ENCODE data around the gene PES1.
"Not testable (repeated sequence)": the region's sequence is repeated elsewhere in the genome, so short reads cannot be mapped to it uniquely, and the experiment has no call there.

Gene PES1

DNA sequence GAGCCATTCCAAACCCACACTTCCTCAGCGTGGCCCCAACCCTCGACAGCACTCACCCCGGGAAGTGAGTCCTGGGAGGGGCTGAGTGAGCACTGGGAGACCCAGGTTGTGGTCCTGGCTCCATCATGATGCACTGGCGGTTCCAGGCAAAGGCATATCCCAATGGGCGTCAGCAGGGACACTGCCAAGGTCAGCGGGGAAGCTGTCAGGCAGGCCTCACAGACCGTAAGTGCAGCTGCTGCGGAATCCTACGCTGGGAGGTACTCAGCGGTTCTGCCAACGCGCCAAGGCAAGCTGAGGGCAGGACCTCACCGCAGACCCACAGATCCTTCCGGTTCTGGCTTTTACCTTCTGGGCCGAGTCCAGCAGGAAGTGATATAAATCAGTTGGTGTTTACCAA is 15.9 kb downstream of the PES1 start:
- DNase-seq (ENCODE audit: low read depth, low spot score): no peak

DNA sequence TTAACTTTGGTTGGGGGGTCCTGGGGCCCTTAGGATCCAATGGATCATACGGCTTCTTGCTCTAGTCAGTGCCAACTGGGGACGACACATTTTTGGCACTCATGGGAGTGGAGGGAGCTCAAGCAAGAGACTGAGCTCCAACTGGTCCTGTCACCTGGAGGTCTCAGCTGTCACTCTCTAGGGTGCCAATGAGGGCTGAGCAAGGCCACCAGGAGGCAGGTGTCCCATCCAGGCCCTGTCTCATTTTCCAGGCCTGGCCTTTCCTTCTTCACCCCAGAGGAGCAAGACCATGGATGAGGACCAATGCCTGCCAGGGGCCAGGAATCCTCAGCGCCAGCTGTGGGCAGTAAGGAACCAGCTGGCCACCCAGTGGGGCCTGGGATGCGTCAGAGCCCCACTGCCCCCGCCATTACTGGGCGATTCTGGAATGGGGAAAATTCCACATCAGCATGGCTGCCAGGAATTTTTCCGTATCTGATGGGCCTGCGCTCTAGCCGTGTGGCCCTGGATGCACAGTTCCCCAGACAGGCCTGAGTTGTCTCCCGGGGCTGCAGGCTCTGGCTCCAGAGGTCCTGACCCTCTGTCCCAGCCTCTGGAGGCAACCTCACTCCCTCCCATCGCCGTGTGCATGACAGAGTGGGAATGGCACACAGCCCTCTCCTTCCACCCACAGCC is 16.6 kb downstream of the PES1 start:
- no peak for DNase-seq (ENCODE audit: low read depth, low spot score)

DNA sequence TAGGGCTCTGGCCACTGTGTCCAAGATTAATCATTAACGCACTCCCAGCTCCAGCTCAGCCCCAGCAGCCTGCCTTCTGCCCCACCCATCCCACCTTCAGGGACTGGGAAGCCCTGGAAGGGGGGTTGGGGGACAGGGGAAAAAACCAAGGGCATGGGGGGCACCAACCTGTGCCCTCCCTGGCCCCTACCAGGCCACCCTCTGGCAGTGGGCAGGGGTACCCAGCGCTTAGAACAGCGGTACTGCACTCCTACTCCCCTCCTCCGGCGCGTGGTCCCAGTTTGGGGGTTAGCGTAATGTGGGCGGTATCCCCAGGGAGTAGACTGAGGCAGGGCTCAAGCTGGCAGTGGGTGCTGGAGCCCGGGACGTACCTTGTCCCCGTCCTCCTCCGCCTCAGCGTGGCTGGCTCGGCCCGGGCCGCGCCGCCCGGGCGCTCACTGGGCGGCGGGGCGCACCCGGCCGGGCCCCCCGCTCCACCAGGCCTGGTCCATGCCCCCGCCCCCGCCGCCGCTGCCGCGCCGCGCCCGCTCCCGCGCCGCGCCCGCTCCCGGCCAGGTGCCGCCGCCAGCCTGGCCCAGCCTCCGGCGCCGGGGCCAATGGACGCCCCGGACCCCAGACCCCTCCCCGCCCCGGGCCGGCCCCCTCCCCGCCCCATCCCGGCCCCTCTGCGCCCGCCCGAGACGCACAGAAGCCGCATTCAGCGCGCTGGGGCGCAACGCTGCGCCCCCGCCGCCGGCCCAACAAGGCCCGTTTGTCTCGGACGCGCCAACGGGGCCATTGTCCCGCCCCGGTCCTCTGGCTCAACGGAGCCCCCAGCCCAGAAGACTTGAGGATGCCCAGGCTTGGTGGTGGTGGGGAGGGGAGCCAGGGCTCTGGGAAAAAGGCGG is 17.4 kb downstream of the PES1 start, which contains the start of gene GAL3ST1:
TSS of gene GAL3ST1 (minus strand) at position 571 of the 887 bp plus-strand sequence. CDS start 17,273 bp downstream, outside the sequence.
- DNase-seq (ENCODE audit: low read depth, low spot score): no peak

DNA sequence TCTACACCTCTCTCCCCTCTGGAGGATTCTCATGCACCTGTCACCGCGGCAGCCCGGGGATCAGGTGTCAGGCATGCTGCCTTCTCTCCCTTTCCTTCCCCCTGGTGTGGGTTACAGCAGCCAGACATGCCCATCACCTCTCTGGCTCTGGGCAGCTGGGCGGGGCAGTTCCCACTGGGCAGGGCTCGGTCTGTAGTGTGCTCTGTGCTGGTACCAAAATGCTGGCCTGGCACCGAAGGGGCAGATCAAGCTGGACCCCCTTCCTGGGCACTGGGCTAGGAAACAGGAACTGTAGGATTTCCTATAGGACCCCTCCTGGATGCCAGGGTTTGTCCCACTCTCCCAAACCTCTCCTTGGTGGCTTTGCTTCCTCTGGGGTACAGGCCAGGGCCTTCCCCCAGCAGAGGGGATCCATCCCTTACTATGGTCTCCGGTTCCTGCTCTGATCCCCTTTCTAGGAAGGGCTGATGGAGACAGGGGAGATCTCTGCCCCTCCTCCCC is 18.1 kb downstream of the PES1 start:
- DNase-seq (ENCODE audit: low read depth, low spot score): no peak

GRCh38 chr22:30572840-30573593 is 18.7 kb downstream of the PES1 start:
- DNase-seq (ENCODE audit: low read depth, low spot score): no peak

GRCh38 chr22:30572210-30572609 is 19.5 kb downstream of the PES1 start:
- DNase-seq (ENCODE audit: low read depth, low spot score): no peak

DNA sequence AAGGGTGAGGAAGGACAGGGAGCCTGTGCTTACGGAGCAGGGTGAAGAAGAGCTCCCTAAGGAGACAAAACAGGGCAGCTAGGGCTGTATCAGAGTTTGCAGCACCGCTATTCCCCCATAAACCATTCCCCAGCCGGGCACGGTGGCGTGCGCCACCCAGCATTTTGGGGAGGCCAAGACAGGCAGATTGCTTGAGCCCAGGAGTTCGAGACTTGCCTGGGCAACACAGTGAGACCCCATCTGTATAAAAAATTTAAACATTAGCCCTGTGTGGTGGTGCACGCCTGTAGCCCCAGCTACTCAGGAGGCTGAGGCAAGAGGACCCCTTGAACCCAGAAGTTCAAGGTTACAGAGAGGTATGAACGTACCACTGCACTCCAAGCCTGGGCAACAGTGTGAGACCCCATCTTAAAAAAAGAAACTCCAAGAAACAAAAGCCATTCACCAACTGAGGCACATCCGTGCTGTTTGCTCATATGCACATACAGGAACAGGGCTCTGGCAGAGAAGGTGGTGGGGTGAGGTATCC is 22.0 kb downstream of the PES1 start:
- no peak for DNase-seq (ENCODE audit: low read depth, low spot score)

GRCh38 chr22:30568137-30568805 is 23.4 kb downstream of the PES1 start:
- no peak for DNase-seq (ENCODE audit: low read depth, low spot score)

DNA sequence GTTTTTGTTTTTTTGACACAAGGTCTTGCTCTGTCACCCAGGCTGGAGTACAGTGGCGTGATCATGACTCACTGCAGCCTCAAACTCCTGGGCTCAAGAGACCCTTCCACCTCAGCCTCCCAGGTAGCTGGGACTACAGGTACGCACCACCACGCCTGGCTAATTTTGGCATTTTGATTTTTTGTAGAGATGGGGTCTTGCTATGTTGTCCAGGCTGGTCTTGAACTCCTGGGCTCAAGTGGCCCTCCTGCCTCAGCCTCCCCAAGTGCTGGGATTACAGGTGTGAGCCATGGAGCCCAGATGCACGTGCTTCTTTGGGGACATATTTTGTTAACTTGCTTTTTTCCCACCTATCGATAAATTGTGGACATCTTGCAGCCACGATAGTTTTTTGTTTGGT is 24.4 kb downstream of the PES1 start:
- not testable (repeated sequence) for DNase-seq (ENCODE audit: low read depth, low spot score)

GRCh38 chr22:30566125-30566524 is 25.6 kb downstream of the PES1 start:
- DNase-seq (ENCODE audit: low read depth, low spot score): no peak

DNA sequence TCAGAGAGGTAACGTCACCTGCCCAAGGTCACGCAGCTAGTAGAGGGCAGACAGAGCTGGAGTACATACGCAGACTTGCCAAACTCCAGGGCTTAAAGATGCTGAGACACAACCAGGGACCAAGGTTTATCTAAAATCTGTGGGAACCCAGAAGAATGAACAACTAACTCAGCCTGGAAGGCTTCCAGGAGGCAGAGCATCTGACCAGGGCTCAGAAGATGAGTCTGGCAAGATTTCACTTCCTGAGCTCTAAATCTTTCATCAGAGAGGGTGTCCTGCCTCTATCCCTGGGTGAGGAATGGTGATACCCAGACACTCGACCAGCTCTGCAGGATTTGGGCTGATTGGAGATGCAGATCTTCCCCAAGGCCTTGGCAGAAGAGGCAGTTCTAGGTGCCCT is 26.4 kb downstream of the PES1 start:
- DNase-seq (ENCODE audit: low read depth, low spot score): no peak

DNA sequence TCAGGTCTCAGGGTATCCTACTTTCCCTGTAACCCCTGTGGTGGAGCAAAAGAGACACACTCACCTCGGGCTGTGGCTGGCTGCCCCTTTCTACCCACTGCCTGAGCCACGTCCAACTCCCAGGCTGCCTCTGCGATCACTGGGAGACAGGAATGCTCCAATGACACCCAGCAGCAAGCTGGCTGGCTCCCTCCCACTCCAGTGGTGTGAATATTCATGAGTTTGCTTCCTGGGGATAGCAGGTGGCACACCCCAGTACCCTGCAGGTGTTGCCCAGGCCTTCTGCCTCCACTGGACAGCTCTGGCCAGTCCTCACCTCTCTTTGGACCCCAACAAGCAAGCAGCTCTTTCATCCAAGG is 27.0 kb downstream of the PES1 start:
- no peak for DNase-seq (ENCODE audit: low read depth, low spot score)

DNA sequence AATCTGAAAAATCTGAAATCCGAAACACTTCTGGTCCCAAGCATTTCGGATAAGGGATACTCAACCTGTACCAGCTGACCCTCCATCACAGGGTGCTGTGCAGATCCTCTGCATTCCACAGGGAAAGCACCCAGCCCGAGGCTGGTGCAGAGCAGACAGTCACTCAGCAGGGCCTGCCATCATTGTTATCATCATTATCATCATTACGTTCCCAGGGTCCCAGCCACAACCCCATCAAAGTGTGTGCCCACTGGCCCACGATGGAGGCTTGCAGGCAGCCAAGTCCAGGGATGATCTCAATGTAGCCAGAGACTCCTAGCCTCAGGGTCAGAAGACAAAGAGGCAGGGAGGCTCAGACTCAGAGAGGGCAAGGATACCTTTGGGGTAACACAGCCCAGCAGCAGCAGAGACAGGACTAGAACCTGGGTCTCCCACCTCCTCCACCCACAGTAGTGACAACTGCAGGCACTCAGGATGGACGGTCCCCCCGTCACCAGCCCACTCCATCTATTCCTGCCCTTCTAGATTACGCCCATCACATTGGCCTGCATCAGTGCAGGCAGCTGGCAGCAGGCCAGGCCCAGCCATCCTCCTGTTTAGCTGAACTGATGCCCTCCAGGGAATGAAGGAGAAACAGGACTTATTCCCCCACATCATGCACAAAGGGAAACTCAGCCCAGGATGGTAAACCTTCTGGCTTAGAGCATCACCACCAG is 27.5 kb downstream of the PES1 start:
- DNase-seq (ENCODE audit: low read depth, low spot score): no peak

DNA sequence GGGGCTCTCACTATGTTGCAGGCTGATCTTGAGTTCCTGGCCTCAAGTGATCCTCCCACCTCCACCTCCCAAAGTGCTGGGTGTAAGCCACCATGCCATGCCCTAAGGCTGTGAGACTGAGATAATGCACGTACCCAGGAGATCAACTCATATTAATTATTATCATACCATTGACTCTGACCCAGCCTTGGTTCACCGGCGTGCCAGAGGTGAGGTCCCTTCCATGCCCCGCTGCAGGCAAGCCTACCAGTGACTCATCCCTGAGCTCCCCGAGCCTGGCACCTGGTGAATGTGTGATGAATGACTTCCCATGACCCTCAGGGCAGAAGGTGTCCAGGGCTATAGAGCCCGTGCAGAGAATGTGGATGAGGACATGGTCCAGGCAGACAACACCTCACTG is 29.3 kb downstream of the PES1 start:
- DNase-seq (ENCODE audit: low read depth, low spot score): no peak

- no peak for DNase-seq (ENCODE audit: low read depth, low spot score)
Observed at GRCh38 chr22:30561402-30562189, 30.1 kb downstream of the PES1 start.

GRCh38 chr22:30560643-30561202 is 31.0 kb downstream of the PES1 start:
- not testable (repeated sequence) for DNase-seq (ENCODE audit: low read depth, low spot score)

DNA sequence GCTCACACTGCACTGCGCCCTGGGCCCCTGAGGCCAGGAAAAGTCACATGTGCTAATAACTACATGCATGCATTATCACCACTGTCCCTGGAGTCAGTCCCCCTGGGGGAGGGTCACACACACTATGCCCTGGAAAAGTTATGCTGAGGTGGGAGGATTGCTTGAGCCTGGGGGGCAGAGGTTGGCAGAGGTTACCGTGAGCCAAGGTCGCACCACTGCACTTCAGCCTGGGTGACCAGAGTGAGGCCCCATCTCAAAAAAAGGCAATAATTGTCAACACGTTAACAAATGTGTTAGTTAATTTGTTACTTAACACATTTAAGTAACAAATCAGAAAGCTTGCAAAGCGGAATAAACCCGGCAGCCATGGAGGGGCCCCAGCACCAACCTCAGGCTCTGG is 31.8 kb downstream of the PES1 start:
- no peak for DNase-seq (ENCODE audit: low read depth, low spot score)

GRCh38 chr22:30557243-30557642 is 34.5 kb downstream of the PES1 start:
- no peak for DNase-seq (ENCODE audit: low read depth, low spot score)

- DNase-seq (ENCODE audit: low read depth, low spot score): no peak
Observed at GRCh38 chr22:30556388-30556787, 35.3 kb downstream of the PES1 start.
